ENCODE measurements around the gene COX17.

The COX17 gene

GRCh38 chr3:119660474-119661440 lies 16.4 kb downstream of the COX17 start, which contains the start of gene POPDC2:
Gene POPDC2, minus strand, starts transcription at chr3:119660589. Its CDS starts 166 bp downstream, at chr3:119660423.
- Mint-ChIP-seq H3K36me3 (peaks cover 8% of the 10 kb centered on the region), H3K9me3 (ENCODE audit: low read depth) (no peaks in the 10 kb centered on the region), H3K4me3 (no peak within 1 kb of the TSS), H3K27ac (no peak within 1 kb of the TSS), H3K27me3 (no peaks in the 10 kb centered on the region), H3K4me1 (ENCODE audit: low read depth) (peaks cover 2% of the 10 kb centered on the region)

GRCh38 chr3:119659606-119660291 lies 17.5 kb downstream of the COX17 start:
- no peak overlapping the region for H3K4me3 Mint-ChIP-seq
- no peak overlapping the region for H3K27ac Mint-ChIP-seq
- H3K27me3 Mint-ChIP-seq = no peaks in the 10 kb centered on the region
- H3K36me3 Mint-ChIP-seq = peaks cover 11% of the 10 kb centered on the region
- H3K4me1 Mint-ChIP-seq (ENCODE audit: low read depth) = peaks cover 2% of the 10 kb centered on the region
- H3K9me3 Mint-ChIP-seq (ENCODE audit: low read depth) = no peaks in the 10 kb centered on the region

DNA sequence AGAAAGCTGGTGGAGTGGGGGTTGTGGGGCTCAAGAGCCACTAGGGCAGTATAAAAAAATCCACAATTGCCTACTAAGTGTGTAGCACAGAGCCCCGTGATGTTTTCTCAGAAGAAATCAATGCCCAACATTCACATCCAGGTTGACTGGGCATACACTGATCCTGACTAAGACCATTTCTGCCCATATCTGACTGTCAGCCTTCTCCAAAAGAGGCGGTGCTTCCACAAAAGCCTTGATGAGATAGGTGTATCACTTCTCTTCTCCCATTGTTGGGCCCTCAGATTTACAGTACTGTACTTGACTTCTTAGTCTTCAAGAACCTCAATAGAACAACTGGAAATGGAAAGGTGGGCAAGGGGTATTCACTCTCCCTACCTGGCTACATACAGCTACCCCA lies 18.2 kb downstream of the COX17 start:
- Mint-ChIP-seq H3K27me3 (no peaks in the 10 kb centered on the region), H3K27ac (no peak overlapping the region), H3K36me3 (peaks cover 11% of the 10 kb centered on the region), H3K9me3 (ENCODE audit: low read depth) (no peaks in the 10 kb centered on the region), H3K4me3 (no peak overlapping the region), H3K4me1 (ENCODE audit: low read depth) (peaks cover 2% of the 10 kb centered on the region)

- H3K4me3 Mint-ChIP-seq = no peak overlapping the region
- H3K27me3 Mint-ChIP-seq = no peaks in the 10 kb centered on the region
- H3K4me1 Mint-ChIP-seq (ENCODE audit: low read depth) = peaks cover 2% of the 10 kb centered on the region
- H3K27ac Mint-ChIP-seq = no peak overlapping the region
- peaks cover 15% of the 10 kb centered on the region for H3K36me3 Mint-ChIP-seq
- H3K9me3 Mint-ChIP-seq (ENCODE audit: low read depth) = no peaks in the 10 kb centered on the region
These were observed 19.1 kb downstream of the COX17 start for GRCh38 chr3:119657887-119658702.

GRCh38 chr3:119653876-119654275 lies 23.3 kb downstream of the COX17 start:
- Mint-ChIP-seq H3K4me3 (no peak overlapping the region), H3K4me1 (ENCODE audit: low read depth) (peaks cover 2% of the 10 kb centered on the region), H3K27me3 (no peaks in the 10 kb centered on the region), H3K36me3 (peaks cover 28% of the 10 kb centered on the region), H3K27ac (no peak overlapping the region), H3K9me3 (ENCODE audit: low read depth) (no peaks in the 10 kb centered on the region)

DNA sequence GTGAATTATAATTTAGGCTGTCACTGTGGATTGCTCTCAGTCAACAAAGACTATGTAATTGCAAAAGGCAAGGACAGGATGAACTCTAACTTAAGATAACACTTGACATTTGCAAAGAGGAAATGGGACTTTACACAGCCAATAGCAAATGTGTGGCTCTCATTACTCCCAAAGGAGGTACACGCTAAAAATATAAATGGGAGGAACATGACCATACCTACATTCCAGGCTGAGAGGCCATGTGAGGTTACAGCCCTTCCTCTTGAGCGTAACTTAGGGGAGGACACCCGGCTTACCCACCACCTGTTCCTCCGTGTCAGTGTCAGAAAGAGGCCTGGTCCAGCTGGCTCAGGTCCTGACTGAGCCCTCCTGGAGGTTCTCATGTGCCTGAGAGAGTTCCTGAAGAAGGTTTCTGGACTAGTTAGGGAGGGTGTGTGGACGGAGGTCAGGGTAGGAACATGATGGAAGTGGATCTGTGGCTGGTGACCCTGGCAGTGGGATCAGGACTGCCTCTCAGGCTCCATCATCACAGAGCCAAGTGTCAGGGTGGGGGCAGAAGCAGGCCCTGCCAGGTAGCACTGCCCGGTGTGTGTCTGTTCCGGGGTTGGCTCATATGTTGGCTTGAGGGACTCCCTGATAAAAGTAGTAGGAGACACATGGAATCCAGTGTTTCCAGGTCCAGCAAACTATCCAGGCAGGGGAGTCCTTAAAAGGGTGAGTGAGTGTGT lies 24.7 kb downstream of the COX17 start:
- peaks cover 2% of the 10 kb centered on the region for H3K4me1 Mint-ChIP-seq (ENCODE audit: low read depth)
- H3K36me3 Mint-ChIP-seq = peaks cover 32% of the 10 kb centered on the region

GRCh38 chr3:119649761-119650160 lies 27.4 kb downstream of the COX17 start:
- no peaks in the 10 kb centered on the region for H3K27me3 Mint-ChIP-seq
- no peak overlapping the region for H3K27ac Mint-ChIP-seq
- no peak overlapping the region for H3K4me3 Mint-ChIP-seq
- H3K4me1 Mint-ChIP-seq (ENCODE audit: low read depth) = no peaks in the 10 kb centered on the region
- H3K9me3 Mint-ChIP-seq (ENCODE audit: low read depth) = no peaks in the 10 kb centered on the region
- H3K36me3 Mint-ChIP-seq = peaks cover 34% of the 10 kb centered on the region

More for the DNA sequence above, 24.7 kb downstream of the COX17 start:
- Mint-ChIP-seq H3K9me3 (ENCODE audit: low read depth) (no peaks in the 10 kb centered on the region), H3K27ac (no peak overlapping the region), H3K4me3 (no peak overlapping the region), H3K27me3 (no peaks in the 10 kb centered on the region)

DNA sequence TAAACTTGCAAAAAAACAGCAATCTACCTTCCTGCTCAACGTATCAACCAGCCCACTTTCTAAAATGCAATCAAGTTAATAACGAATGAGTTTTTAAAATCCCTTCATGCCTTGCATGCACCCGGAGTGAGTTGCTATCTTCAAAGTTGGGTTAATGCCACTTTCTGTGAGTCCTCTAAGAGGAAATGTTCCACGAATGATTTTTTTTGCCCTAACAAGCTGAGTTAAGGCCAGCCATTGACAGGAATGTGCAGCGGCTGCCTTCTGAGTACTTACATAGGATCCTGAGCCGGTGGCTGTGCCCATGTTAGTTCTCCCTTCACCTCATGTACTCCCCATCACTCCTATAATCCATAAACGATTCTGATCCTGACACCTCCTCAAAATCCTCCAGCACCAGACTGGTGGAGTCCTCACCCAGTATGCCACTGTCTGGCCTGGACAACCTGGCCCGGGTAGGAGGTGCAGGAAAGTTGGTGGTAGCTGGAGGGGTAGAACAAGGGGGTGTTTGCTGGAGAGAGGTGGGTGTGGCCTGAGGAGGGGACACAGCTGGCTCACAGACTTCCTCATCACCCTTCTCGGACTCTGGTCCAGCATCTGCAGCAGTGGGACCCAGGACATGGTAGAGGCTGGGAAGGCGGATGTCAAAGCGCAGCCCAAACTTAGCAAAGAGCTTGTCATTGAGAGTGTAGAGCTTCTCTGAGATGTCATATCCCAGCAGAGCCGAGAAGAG lies 29.2 kb downstream of the COX17 start:
- H3K27ac Mint-ChIP-seq = no peak overlapping the region

DNA sequence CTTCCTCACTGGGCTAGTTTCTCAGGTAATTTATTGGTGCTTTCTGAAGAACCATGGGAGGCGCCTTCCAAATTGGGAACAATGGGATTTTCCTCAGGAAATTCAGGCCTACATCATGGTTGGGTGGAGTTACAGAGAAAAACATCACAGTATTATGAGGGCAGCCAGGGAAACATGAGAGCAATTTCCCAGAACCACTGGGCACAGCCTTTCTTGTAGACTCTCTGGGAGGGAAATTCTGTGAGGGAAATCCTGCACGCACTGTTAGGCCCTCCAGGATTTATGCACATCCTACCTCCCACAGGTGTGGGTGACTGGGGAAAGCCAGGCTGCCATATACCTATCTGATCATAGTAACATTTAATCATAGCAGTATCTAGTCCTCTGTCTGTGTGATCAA lies 30.0 kb downstream of the COX17 start:
- H3K27ac Mint-ChIP-seq = no peak overlapping the region
- no peaks in the 10 kb centered on the region for H3K9me3 Mint-ChIP-seq (ENCODE audit: low read depth)
- H3K36me3 Mint-ChIP-seq = peaks cover 30% of the 10 kb centered on the region
- H3K27me3 Mint-ChIP-seq = no peaks in the 10 kb centered on the region
- H3K4me3 Mint-ChIP-seq = no peak overlapping the region
- peaks cover 3% of the 10 kb centered on the region for H3K4me1 Mint-ChIP-seq (ENCODE audit: low read depth)

More for the DNA sequence above, 29.2 kb downstream of the COX17 start:
- Mint-ChIP-seq H3K4me1 (ENCODE audit: low read depth) (peaks cover 3% of the 10 kb centered on the region), H3K9me3 (ENCODE audit: low read depth) (no peaks in the 10 kb centered on the region), H3K36me3 (peaks cover 31% of the 10 kb centered on the region), H3K27me3 (no peaks in the 10 kb centered on the region), H3K4me3 (no peak overlapping the region)

- Mint-ChIP-seq H3K27ac (no peak overlapping the region), H3K36me3 (peaks cover 30% of the 10 kb centered on the region), H3K27me3 (no peaks in the 10 kb centered on the region), H3K4me1 (ENCODE audit: low read depth) (peaks cover 3% of the 10 kb centered on the region), H3K4me3 (no peak overlapping the region), H3K9me3 (ENCODE audit: low read depth) (peaks cover 4% of the 10 kb centered on the region)
These were observed 31.4 kb downstream of the COX17 start for GRCh38 chr3:119645813-119646212.

DNA sequence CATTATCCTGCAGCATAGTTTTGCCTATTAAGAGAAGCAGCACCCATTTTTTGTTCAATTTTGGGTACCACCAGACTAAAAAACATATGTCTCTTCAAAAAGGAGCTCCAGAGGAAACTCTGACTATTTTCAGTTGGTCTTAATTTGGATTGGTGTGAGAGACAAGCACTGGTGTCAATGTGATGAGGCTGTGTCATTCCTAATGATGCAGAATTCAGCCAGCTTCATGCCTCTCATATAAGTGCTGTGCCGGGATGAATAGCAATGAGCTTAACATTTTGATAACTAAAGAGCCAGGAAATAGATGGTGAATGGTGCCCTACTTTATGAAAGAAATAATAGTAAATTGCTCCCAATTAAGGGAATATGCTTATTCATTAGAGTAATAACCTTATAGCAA lies 32.7 kb downstream of the COX17 start:
- Mint-ChIP-seq H3K36me3 (peaks cover 37% of the 10 kb centered on the region), H3K27me3 (no peaks in the 10 kb centered on the region), H3K4me3 (no peak overlapping the region), H3K27ac (no peak overlapping the region), H3K9me3 (ENCODE audit: low read depth) (peaks cover 4% of the 10 kb centered on the region), H3K4me1 (ENCODE audit: low read depth) (peaks cover 7% of the 10 kb centered on the region)

DNA sequence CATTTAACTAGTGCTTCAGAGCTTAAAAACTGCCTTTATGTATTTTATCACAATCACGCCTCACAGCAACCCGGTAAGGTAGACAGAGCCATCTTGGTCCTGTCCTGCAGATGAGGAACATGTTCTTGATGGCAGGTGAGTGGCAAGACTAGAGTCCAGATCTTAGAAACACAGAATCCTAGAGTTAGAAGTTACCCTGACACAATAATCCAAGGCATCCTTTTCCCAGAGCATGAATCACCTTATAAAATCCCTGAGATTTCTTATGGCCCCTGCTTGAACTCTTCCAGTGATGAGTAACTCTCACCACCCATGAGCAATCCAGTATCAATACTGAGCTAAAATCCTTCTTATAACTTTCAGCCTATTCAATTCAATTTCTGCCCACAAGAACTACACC lies 33.7 kb downstream of the COX17 start:
- no peak overlapping the region for H3K27ac Mint-ChIP-seq

GRCh38 chr3:119642746-119643473 lies 34.3 kb downstream of the COX17 start:
- Mint-ChIP-seq H3K27me3 (no peaks in the 10 kb centered on the region), H3K36me3 (peaks cover 42% of the 10 kb centered on the region), H3K27ac (no peak overlapping the region), H3K9me3 (ENCODE audit: low read depth) (peaks cover 4% of the 10 kb centered on the region), H3K4me1 (ENCODE audit: low read depth) (peaks cover 21% of the 10 kb centered on the region), H3K4me3 (no peak overlapping the region)

More for the DNA sequence above, 33.7 kb downstream of the COX17 start:
- Mint-ChIP-seq H3K9me3 (ENCODE audit: low read depth) (peaks cover 4% of the 10 kb centered on the region), H3K4me3 (no peak overlapping the region), H3K4me1 (ENCODE audit: low read depth) (peaks cover 16% of the 10 kb centered on the region), H3K27me3 (no peaks in the 10 kb centered on the region), H3K36me3 (peaks cover 38% of the 10 kb centered on the region)

Measured in activated naive CD8-positive, alpha-beta T cell (primary cell).